IMR-90 (cell line): ENCODE measurements around the gene MYO3B. TPM values are rescaled to one million over a fixed set of nuclear protein-coding genes. Genes with fewer than 3 reads are reported as not detected.

Source experiments
- ATAC-seq: fragments of 200-7000 bp; cut with Tn5 transposase; 2 replicates; pipeline ENCODE4 v1.9.1; 2020; ENCODE audit warnings: low read depth, mild to moderate bottlenecking, moderate library complexity
- BruUV-seq: library from RNA; stranded (reverse); fragments of 400-500 nt; replicated peaks from 2 replicates; lab custom pipeline; 2021; lab: Mats Ljungman, UMichigan
- CTCF ChIA-PET: fragments of 300-600 bp; formaldehyde crosslinking; extraction: SDS; loops from one replicate; lab custom pipeline; 2021; ENCODE audit warnings: antibody characterized with exemption; lab: Yijun Ruan, JAX
- POLR2A ChIA-PET: fragments of 300-600 bp; sonication (Branson Sonifier 250); formaldehyde crosslinking; loops from one replicate; lab custom pipeline; 2022; ENCODE audit warnings: antibody characterized with exemption; ENCODE audit not compliant: unreplicated experiment; lab: Charles Lee
- DNase-seq: peaks from one replicate; pipeline ENCODE4 v3.0.0; 2013
- H2AFZ ChIP-seq: replicated peaks from 2 replicates; pipeline ENCODE3; 2013; ENCODE audit warnings: low read length, mild to moderate bottlenecking; ENCODE audit not compliant: poor library complexity
- H2AK5ac ChIP-seq: 2 replicates; pipeline ENCODE4 v1.6.1; 2013; ENCODE audit warnings: low read depth, low read length, inconsistent platforms
- H2AK9ac ChIP-seq: replicated peaks from 2 replicates; pipeline ENCODE3; 2013; ENCODE audit warnings: mild to moderate bottlenecking, low read depth, low read length, moderate library complexity; ENCODE audit not compliant: poor library complexity
- H2BK120ac ChIP-seq: 2 replicates; pipeline ENCODE4 v1.6.1; 2013; ENCODE audit warnings: low read depth, low read length, inconsistent platforms
- H2BK15ac ChIP-seq: 3 replicates; pipeline ENCODE4 v1.6.1; 2013; ENCODE audit warnings: low read depth, low read length, inconsistent platforms
- H2BK20ac ChIP-seq: 2 replicates; pipeline ENCODE4 v1.6.1; 2013; ENCODE audit warnings: low read depth, mild to moderate bottlenecking, inconsistent platforms, low read length, moderate library complexity
- H2BK5ac ChIP-seq: 2 replicates; pipeline ENCODE4 v1.6.1; 2013; ENCODE audit warnings: mild to moderate bottlenecking, low read depth, low read length, inconsistent platforms; ENCODE audit not compliant: poor library complexity, severe bottlenecking
- H3K14ac ChIP-seq: replicated peaks from 2 replicates; pipeline ENCODE4 v1.6.1; 2013; ENCODE audit warnings: low read depth, low read length, inconsistent platforms
- H3K18ac ChIP-seq: 2 replicates; pipeline ENCODE4 v1.6.1; 2013; ENCODE audit warnings: low read depth, low read length, control low read depth
- H3K23ac ChIP-seq: 2 replicates; pipeline ENCODE4 v1.6.1; 2013; ENCODE audit warnings: low read depth, low read length, inconsistent platforms
- H3K27ac ChIP-seq: 2 replicates; pipeline ENCODE4 v1.5.1; 2013; ENCODE audit warnings: mild to moderate bottlenecking, control low read depth, low read length; ENCODE audit not compliant: insufficient read depth
- H3K27me3 ChIP-seq: 2 replicates; pipeline ENCODE4 v1.6.1; 2013; ENCODE audit warnings: low read length; ENCODE audit not compliant: control insufficient read depth, insufficient read depth
- H3K36me3 ChIP-seq: 2 replicates; pipeline ENCODE4 v1.6.1; 2013; ENCODE audit warnings: low read length, mixed read lengths; ENCODE audit not compliant: control insufficient read depth, insufficient read depth
- H3K4ac ChIP-seq: 2 replicates; pipeline ENCODE4 v1.6.1; 2013; ENCODE audit warnings: low read depth, low read length, inconsistent platforms
- H3K4me1 ChIP-seq: 2 replicates; pipeline ENCODE4 v1.6.1; 2013; ENCODE audit warnings: low read length, mixed read lengths; ENCODE audit not compliant: control insufficient read depth, insufficient read depth
- H3K4me2 ChIP-seq: 2 replicates; pipeline ENCODE4 v1.6.1; 2013; ENCODE audit warnings: low read depth, mild to moderate bottlenecking, control low read depth, low read length, moderate library complexity
- H3K4me3 ChIP-seq: 2 replicates; pipeline ENCODE4 v1.5.1; 2013; ENCODE audit warnings: low read depth, mild to moderate bottlenecking, control low read depth, low read length, moderate library complexity; ENCODE audit not compliant: insufficient read depth
- H3K56ac ChIP-seq: 2 replicates; pipeline ENCODE4 v1.6.1; 2013; ENCODE audit warnings: low read length, inconsistent platforms; ENCODE audit not compliant: insufficient read depth; ENCODE audit errors: extremely low read depth
- H3K79me1 ChIP-seq, 2 experiments: 2 replicates each; pipeline ENCODE4 v1.6.1; 2013; ENCODE audit warnings: low read length in 2 of 2, inconsistent platforms in 1 of 2, low read depth in 1 of 2
- H3K9ac ChIP-seq: 2 replicates; pipeline ENCODE4 v1.6.1; 2013; ENCODE audit warnings: low read depth, low read length, control low read depth
- H3K9me1 ChIP-seq: 2 replicates; pipeline ENCODE4 v1.6.1; 2013; ENCODE audit warnings: low read length, inconsistent platforms; ENCODE audit not compliant: insufficient read depth
- H3K9me3 ChIP-seq: 2 replicates; pipeline ENCODE4 v1.6.1; 2013; ENCODE audit warnings: low read length; ENCODE audit not compliant: control insufficient read depth, insufficient read depth
- H4K20me1 ChIP-seq: 2 replicates; pipeline ENCODE4 v1.6.1; 2013; ENCODE audit warnings: low read length, inconsistent platforms; ENCODE audit not compliant: insufficient read depth
- H4K5ac ChIP-seq: 2 replicates; pipeline ENCODE4 v1.6.1; 2013; ENCODE audit warnings: mild to moderate bottlenecking, low read depth, low read length, control low read depth
- H4K8ac ChIP-seq, 2 experiments: 2 replicates each; pipeline ENCODE4 v1.6.1; 2013; ENCODE audit warnings: low read depth in 2 of 2, low read length in 2 of 2, control low read depth in 1 of 2, inconsistent platforms in 1 of 2
- H4K91ac ChIP-seq: 2 replicates; pipeline ENCODE4 v1.6.1; 2013; ENCODE audit warnings: low read depth, low read length, inconsistent platforms; ENCODE audit not compliant: insufficient read depth
- BHLHE40 ChIP-seq: fragments of 150-350 bp; IDR thresholded peaks from 2 replicates; pipeline ENCODE4 v1.6.1; 2016; ENCODE audit warnings: mild to moderate bottlenecking, low read depth, low read length
- CEBPB ChIP-seq: IDR thresholded peaks from 2 replicates; pipeline ENCODE4 v1.6.1; 2012; ENCODE audit warnings: low read depth, low read length, improper control_type of control experiment
- CHD1 ChIP-seq: IDR thresholded peaks from 2 replicates; pipeline ENCODE4 v1.6.1; 2012; ENCODE audit warnings: low read depth, low read length, improper control_type of control experiment
- CTCF ChIP-seq: conservative IDR thresholded peaks from 2 replicates; pipeline ENCODE4 v1.5.1; 2012; ENCODE audit warnings: mild to moderate bottlenecking, low read depth, low read length, improper control_type of control experiment
- ELK1 ChIP-seq: fragments of 150-350 bp; IDR thresholded peaks from 2 replicates; pipeline ENCODE4 v1.6.1; 2016; ENCODE audit warnings: low read depth, mild to moderate bottlenecking, low read length, moderate library complexity, borderline replicate concordance
- FOS ChIP-seq: fragments of 150-350 bp; IDR thresholded peaks from 2 replicates; pipeline ENCODE4 v1.6.1; 2016; ENCODE audit warnings: low read depth, low read length
- MAFK ChIP-seq: IDR thresholded peaks from 2 replicates; pipeline ENCODE4 v1.6.1; 2012; ENCODE audit warnings: low read depth, low read length, improper control_type of control experiment
- MAZ ChIP-seq: IDR thresholded peaks from 2 replicates; pipeline ENCODE4 v1.6.1; 2012; ENCODE audit warnings: low read depth, mild to moderate bottlenecking, low read length, improper control_type of control experiment, moderate library complexity, borderline replicate concordance
- MXI1 ChIP-seq: IDR thresholded peaks from 2 replicates; pipeline ENCODE4 v1.6.1; 2012; ENCODE audit warnings: low read depth, mild to moderate bottlenecking, low read length, moderate library complexity, borderline replicate concordance
- NFE2L2 ChIP-seq: fragments of 150-350 bp; IDR thresholded peaks from 2 replicates; pipeline ENCODE4 v1.6.1; 2016; ENCODE audit warnings: low read depth, mild to moderate bottlenecking, low read length
- POLR2A ChIP-seq: IDR thresholded peaks from 2 replicates; pipeline ENCODE4 v1.6.1; 2012; ENCODE audit warnings: mild to moderate bottlenecking, low read depth, low read length
- RAD21 ChIP-seq: IDR thresholded peaks from 2 replicates; pipeline ENCODE4 v1.6.1; 2012; ENCODE audit warnings: low read length, improper control_type of control experiment
- RCOR1 ChIP-seq: IDR thresholded peaks from 2 replicates; pipeline ENCODE4 v1.6.1; 2012; ENCODE audit warnings: mild to moderate bottlenecking, low read length, improper control_type of control experiment; ENCODE audit not compliant: insufficient replicate concordance
- RFX5 ChIP-seq: IDR thresholded peaks from 2 replicates; pipeline ENCODE4 v1.8.0; 2012; ENCODE audit warnings: low read depth, mild to moderate bottlenecking, low read length, moderate library complexity
- SMC3 ChIP-seq: fragments of 150-350 bp; IDR thresholded peaks from 2 replicates; pipeline ENCODE4 v1.6.1; 2016; ENCODE audit warnings: low read depth, mild to moderate bottlenecking, antibody characterized with exemption, low read length, moderate library complexity
- USF2 ChIP-seq: fragments of 150-350 bp; IDR thresholded peaks from 2 replicates; pipeline ENCODE4 v1.6.1; 2017; ENCODE audit warnings: mild to moderate bottlenecking, antibody characterized with exemption, low read length, low read depth
- WGBS, 2 experiments: methylation state at CpG; one replicate each; pipeline versions ENCODE4 v1.1.5 to v1.1.7; 2013; ENCODE audit warnings: missing lambda C conversion rate in 2 of 2; ENCODE audit not compliant: insufficient read length in 1 of 2; ENCODE audit errors: extremely low coverage in 2 of 2; 5-methylcytosine and 5-hydroxymethylcytosine counted together
- dilution Hi-C: fragments of 300-500 bp; cut with HindIII; formaldehyde crosslinking; loops from one replicate; pipeline ENCODE4 v1.14.3; 2018; ENCODE audit warnings: low sequenced_read_pairs; ENCODE audit not compliant: unreplicated experiment
- in situ Hi-C: fragments of 300-500 bp; cut with MboI; formaldehyde crosslinking; loops from 3 replicates; pipeline ENCODE4 v1.14.3; 2019; ENCODE audit warnings: low sequenced_read_pairs, inconsistent platforms, mixed read lengths
- intact Hi-C: fragments of 100-400 bp; cut with micrococcal nuclease; formaldehyde crosslinking; loops from 2 replicates; pipeline ENCODE4 v1.10.0; 2022
- polyA plus RNA-seq, 3 experiments: library from polyadenylated mRNA; depleted of rRNA; stranded (reverse); fragments of >200 nt; gene quantifications; 2 replicates each; pipeline ENCODE4 v1.2.3, GENCODE V29; 2012; ENCODE audit warnings: low replicate concordance in 1 of 3
- total RNA-seq: library from RNA; depleted of rRNA; stranded (reverse); fragments of >200 nt; gene quantifications from 2 replicates; pipeline ENCODE4 v1.2.3, GENCODE V29; 2012

Gene MYO3B
- total and polyA plus RNA-seq, 2 of the 4 experiments (the other 2 are of a cell fraction): 0.02 TPM; not detected in 1

- Histone ChIP-seq H3K4me2 (no peak overlapping the region), H2BK120ac (no peak overlapping the region), H2AK9ac (no peak overlapping the region), H3K14ac (no peak overlapping the region), H2AK5ac (no peak overlapping the region), H3K23ac (no peak overlapping the region), H4K8ac (no peak overlapping the region), H3K9ac (no peak overlapping the region), H3K4me1 (no peaks in the 10 kb centered on the region), H2BK20ac (no peak overlapping the region), H2BK15ac (no peak overlapping the region), H3K27ac (no peak overlapping the region), H3K9me3 (no peaks in the 10 kb centered on the region), H3K36me3 (no peaks in the 10 kb centered on the region), H3K9me1 (no peaks in the 10 kb centered on the region), H3K79me1 (no peaks in the 10 kb centered on the region), H4K91ac (no peak overlapping the region), H3K27me3 (no peaks in the 10 kb centered on the region; the same call in 1 of the 2 replicates), H2BK5ac (no peak overlapping the region), H4K5ac (no peak overlapping the region), H3K18ac (no peak overlapping the region), H4K20me1 (no peaks in the 10 kb centered on the region), H3K56ac (no peak overlapping the region), H2AFZ (no peak overlapping the region), H3K4ac (no peak overlapping the region), H3K4me3 (no peak overlapping the region)
- 36% methylated on average over 4 of the region's 8 CpGs; no CpG with 5 or more reads in 1 of the 2 experiments for WGBS, 2 experiments
- TF ChIP-seq MAZ: no peak
- TF ChIP-seq NFE2L2: no peak
- no peak for TF ChIP-seq MAFK
- no peak for TF ChIP-seq BHLHE40
- no peak for TF ChIP-seq SMC3
- TF ChIP-seq CEBPB: no peak
- no peak for TF ChIP-seq RFX5
- no peak for TF ChIP-seq MXI1
- no peak for TF ChIP-seq FOS
- no peak for TF ChIP-seq CTCF
- TF ChIP-seq POLR2A: no peak
- no peak for TF ChIP-seq CHD1
- no peak for TF ChIP-seq ELK1
- no peak for TF ChIP-seq RCOR1
- no peak for TF ChIP-seq USF2
- no peak for TF ChIP-seq RAD21
- intact Hi-C loops: no loop called here
- dilution Hi-C loops: no loop called here
- CTCF ChIA-PET: no interaction called here
- POLR2A ChIA-PET: no interaction called here
- no TSS peak for BruUV-seq
- in situ Hi-C loops: no loop called here
- DNase-seq (no peak), ATAC-seq (no peak)
Observed at GRCh38 chr2:170502361-170503130, 324.6 kb downstream of the MYO3B start.
